GM13977 (cell line): ENCODE data around the gene ZNF626.
"Not testable (repeated sequence)": the region's sequence is repeated elsewhere in the genome, so short reads cannot be mapped to it uniquely, and the experiment has no call there.

Experiments used
- DNase-seq: peaks from one replicate; pipeline ENCODE4 v3.0.0; 2012; ENCODE audit warnings: low spot score
- CTCF ChIP-seq: IDR thresholded peaks from 2 replicates; pipeline ENCODE4 v1.5.1; 2012; ENCODE audit warnings: mild to moderate bottlenecking, control low read depth; ENCODE audit not compliant: insufficient read depth; ENCODE audit errors: extremely low read depth, missing control alignments
- in situ Hi-C: fragments of 300-500 bp; cut with MboI; formaldehyde crosslinking; loops from one replicate; pipeline ENCODE4 v1.12.0; 2022; ENCODE audit warnings: low sequenced_read_pairs, low pct_unique_long_range_greater_than_20kb, mixed read lengths, inconsistent platforms; ENCODE audit not compliant: unreplicated experiment

The ZNF626 gene

GRCh38 chr19:20661150-20661819 is at the start of gene ZNF626:
Gene ZNF626 (minus strand): TSS chr19:20661571. CDS start chr19:20661446, 125 bp downstream.
- in situ Hi-C loops: no loop called here
- DNase-seq: peak; percentile 82
- no peak for TF ChIP-seq CTCF

GRCh38 chr19:20669263-20669662 is 7.9 kb upstream of the ZNF626 start:
- DNase-seq: no peak
- in situ Hi-C loops: no loop called here
- no peak for TF ChIP-seq CTCF

GRCh38 chr19:20667281-20667680 is 5.9 kb upstream of the ZNF626 start:
- no peak for TF ChIP-seq CTCF
- in situ Hi-C loops: no loop called here
- no peak for DNase-seq

GRCh38 chr19:20664901-20665781 is 3.8 kb upstream of the ZNF626 start:
- in situ Hi-C loops: no loop called here
- no peak for DNase-seq
- no peak for TF ChIP-seq CTCF

- DNase-seq, in situ Hi-C loops: not testable (repeated sequence)
Observed at GRCh38 chr19:20664475-20664874, 3.1 kb upstream of the ZNF626 start.

- in situ Hi-C loops: no loop called here
- DNase-seq: no peak
- no peak for TF ChIP-seq CTCF
Observed at GRCh38 chr19:20662421-20663105, 1.2 kb upstream of the ZNF626 start.
